DOHH2 (cell line): Measurements from ENCODE around the gene PLXNB1.

Source experiments
- H3F3A ChIP-seq: fragments of 200-600 bp; sonication (generic), shearing (Covaris generic); 2 replicates; pipeline ENCODE4 v1.6.0; 2016; ENCODE audit warnings: antibody characterized with exemption, mild to moderate bottlenecking; ENCODE audit not compliant: control insufficient read depth, insufficient read depth
- H3K27ac ChIP-seq: fragments of 200-600 bp; sonication (generic); 2 replicates; pipeline ENCODE4 v1.5.1; 2014; ENCODE audit warnings: low read depth, mild to moderate bottlenecking, low read length, moderate library complexity
- H3K27me3 ChIP-seq: fragments of 200-600 bp; sonication (generic); 2 replicates; pipeline ENCODE4 v1.6.1; 2014; ENCODE audit warnings: mild to moderate bottlenecking, low read length, mixed read lengths; ENCODE audit not compliant: control insufficient read depth
- H3K36me3 ChIP-seq: fragments of 200-600 bp; sonication (generic); 2 replicates; pipeline ENCODE4 v1.6.1; 2014; ENCODE audit warnings: mild to moderate bottlenecking, low read length, moderate library complexity, mixed read lengths; ENCODE audit not compliant: control insufficient read depth
- H3K4me1 ChIP-seq: fragments of 200-600 bp; sonication (generic); 2 replicates; pipeline ENCODE4 v1.6.1; 2014; ENCODE audit warnings: mild to moderate bottlenecking, low read length, mixed read lengths; ENCODE audit not compliant: control insufficient read depth
- H3K4me2 ChIP-seq: fragments of 200-600 bp; sonication (generic); 2 replicates; pipeline ENCODE4 v1.6.0; 2014; ENCODE audit warnings: mild to moderate bottlenecking, low read length, moderate library complexity
- H3K4me3 ChIP-seq: fragments of 200-600 bp; sonication (generic); 2 replicates; pipeline ENCODE4 v1.5.1; 2014; ENCODE audit warnings: mild to moderate bottlenecking, low read length, mixed read lengths
- H3K79me2 ChIP-seq: fragments of 200-600 bp; sonication (generic); 2 replicates; pipeline ENCODE4 v1.6.1; 2014; ENCODE audit warnings: mild to moderate bottlenecking, low read length, mixed read lengths; ENCODE audit not compliant: control insufficient read depth
- H3K9me2 ChIP-seq: fragments of 200-600 bp; sonication (generic); replicated peaks from 2 replicates; pipeline ENCODE4 v1.6.1; 2014; ENCODE audit warnings: mild to moderate bottlenecking, low read length, mixed read lengths; ENCODE audit not compliant: control insufficient read depth
- H3K9me3 ChIP-seq: fragments of 200-600 bp; sonication (generic); 2 replicates; pipeline ENCODE4 v1.6.1; 2014; ENCODE audit warnings: antibody characterized with exemption, low read length, mixed read lengths; ENCODE audit not compliant: control insufficient read depth, insufficient read depth
- H4K20me1 ChIP-seq: fragments of 200-600 bp; sonication (generic); 2 replicates; pipeline ENCODE4 v1.6.0; 2014; ENCODE audit warnings: low read depth, mild to moderate bottlenecking, antibody characterized with exemption, low read length, moderate library complexity; ENCODE audit not compliant: control insufficient read depth, insufficient read depth
- EZH2phosphoT487 ChIP-seq: fragments of 200-600 bp; sonication (generic); IDR thresholded peaks from 2 replicates; pipeline ENCODE4 v1.6.1; 2017; ENCODE audit warnings: borderline replicate concordance, mild to moderate bottlenecking, antibody characterized with exemption, low read length, moderate library complexity, mixed read lengths
- TF ChIP-seq, protein P1 (sequence below): fragments of 200-600 bp; sonication (generic); IDR thresholded peaks from one replicate; pipeline ENCODE4 v1.5.1; 2014; ENCODE audit warnings: antibody characterized with exemption, mild to moderate bottlenecking, low read depth, low read length; ENCODE audit not compliant: poor library complexity, severe bottlenecking

The PLXNB1 gene

DNA sequence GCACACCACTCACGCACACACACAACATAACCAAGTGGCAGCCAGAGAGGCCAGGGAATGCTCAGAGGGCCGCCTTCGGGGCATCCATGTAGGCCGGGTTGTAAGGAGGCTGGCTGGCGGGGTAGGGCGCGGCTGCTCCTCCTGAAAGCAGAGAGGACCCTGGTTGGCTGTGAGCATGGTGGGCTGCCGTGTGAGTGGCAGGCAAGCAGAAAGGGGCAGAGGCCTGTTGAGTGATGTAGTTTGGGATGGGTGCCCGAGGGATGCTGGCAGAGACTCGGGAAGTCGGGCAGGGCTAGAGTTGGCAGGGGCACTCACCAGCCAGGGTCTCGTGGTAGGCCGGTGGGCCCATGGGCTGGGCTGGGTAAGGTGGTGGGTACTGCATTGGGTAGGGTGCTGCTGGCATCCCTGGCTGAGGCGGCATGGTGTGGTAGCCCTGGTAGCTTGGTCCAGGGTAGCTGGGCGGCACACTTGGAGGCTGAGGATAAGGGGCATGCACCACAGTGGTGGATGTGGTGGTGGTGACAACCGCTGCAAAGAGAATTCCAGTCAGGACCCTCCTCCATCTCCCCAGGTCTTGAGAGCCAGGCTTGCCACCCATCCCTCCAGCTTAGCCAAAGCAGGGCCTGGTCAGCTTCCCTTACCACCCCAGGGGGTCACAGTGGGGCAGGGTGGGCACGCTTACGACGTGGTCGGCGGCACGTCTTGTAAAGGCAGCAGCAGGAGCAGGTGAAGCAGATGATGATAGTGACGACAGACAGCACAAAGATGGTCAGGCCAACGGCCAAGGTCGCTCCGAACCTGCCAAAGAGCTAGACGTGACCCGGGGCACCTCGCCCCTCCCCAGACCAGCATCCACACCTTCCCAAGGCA lies 39.4 kb upstream of the PLXNB1 start:
- H3F3A ChIP-seq, result peaks cover under 1% of the 10 kb centered on the region; the same call in 1 of the 2 replicates
- TF ChIP-seq EZH2phosphoT487, result no peak
- TF ChIP-seq, protein P1, sequence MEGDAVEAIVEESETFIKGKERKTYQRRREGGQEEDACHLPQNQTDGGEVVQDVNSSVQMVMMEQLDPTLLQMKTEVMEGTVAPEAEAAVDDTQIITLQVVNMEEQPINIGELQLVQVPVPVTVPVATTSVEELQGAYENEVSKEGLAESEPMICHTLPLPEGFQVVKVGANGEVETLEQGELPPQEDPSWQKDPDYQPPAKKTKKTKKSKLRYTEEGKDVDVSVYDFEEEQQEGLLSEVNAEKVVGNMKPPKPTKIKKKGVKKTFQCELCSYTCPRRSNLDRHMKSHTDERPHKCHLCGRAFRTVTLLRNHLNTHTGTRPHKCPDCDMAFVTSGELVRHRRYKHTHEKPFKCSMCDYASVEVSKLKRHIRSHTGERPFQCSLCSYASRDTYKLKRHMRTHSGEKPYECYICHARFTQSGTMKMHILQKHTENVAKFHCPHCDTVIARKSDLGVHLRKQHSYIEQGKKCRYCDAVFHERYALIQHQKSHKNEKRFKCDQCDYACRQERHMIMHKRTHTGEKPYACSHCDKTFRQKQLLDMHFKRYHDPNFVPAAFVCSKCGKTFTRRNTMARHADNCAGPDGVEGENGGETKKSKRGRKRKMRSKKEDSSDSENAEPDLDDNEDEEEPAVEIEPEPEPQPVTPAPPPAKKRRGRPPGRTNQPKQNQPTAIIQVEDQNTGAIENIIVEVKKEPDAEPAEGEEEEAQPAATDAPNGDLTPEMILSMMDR, result no peak
- H3K4me1 ChIP-seq, result peaks cover 75% of the 10 kb centered on the region
- H4K20me1 ChIP-seq, result no peaks in the 10 kb centered on the region
- peaks cover 67% of the 10 kb centered on the region for H3K36me3 ChIP-seq
- H3K4me2 ChIP-seq, result peak overlapping the region; percentile 97
- H3K9me3 ChIP-seq, result no peaks in the 10 kb centered on the region
- peak overlapping the region; percentile 96; the same call in 1 of the 2 replicates for H3K4me3 ChIP-seq
- peak overlapping the region; percentile 45 for H3K27ac ChIP-seq
- H3K79me2 ChIP-seq, result peaks cover 71% of the 10 kb centered on the region
- no peaks in the 10 kb centered on the region for H3K9me2 ChIP-seq
- no peaks in the 10 kb centered on the region for H3K27me3 ChIP-seq

DNA sequence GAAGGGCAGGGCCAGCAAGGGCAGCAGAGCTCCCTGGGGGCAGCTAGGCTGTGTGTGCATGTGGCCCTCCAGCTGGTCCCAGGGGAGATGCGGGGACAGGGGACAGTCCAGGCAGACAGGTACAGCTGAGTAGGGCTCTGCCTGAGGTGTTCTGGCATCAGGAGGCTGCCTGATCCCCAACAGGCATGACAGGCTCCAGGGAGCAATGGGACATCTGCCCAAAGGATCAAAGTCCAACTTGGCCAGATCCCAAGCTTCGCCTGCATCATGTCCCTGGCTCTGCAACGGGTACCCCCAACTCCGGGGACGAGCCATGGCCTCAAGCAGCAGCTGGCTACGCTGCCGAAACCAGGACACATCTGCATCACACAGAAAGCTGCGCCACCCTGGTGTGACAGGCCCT lies 38.4 kb upstream of the PLXNB1 start:
- H3K27me3 ChIP-seq, result no peaks in the 10 kb centered on the region
- peaks cover 71% of the 10 kb centered on the region for H3K79me2 ChIP-seq
- peaks cover 3% of the 10 kb centered on the region; the same call in 1 of the 2 replicates for H3F3A ChIP-seq
- TF ChIP-seq EZH2phosphoT487, result no peak
- TF ChIP-seq, protein P1, result no peak
- no peaks in the 10 kb centered on the region for H3K9me2 ChIP-seq
- peak overlapping the region; percentile 96 for H3K4me3 ChIP-seq
- H3K9me3 ChIP-seq, result no peaks in the 10 kb centered on the region
- no peaks in the 10 kb centered on the region for H4K20me1 ChIP-seq
- peak overlapping the region; percentile 97 for H3K4me2 ChIP-seq
- peaks cover 70% of the 10 kb centered on the region for H3K4me1 ChIP-seq
- H3K36me3 ChIP-seq, result peaks cover 67% of the 10 kb centered on the region
- H3K27ac ChIP-seq, result 0 out of 2 replicates have a peak overlapping the region, but pooled peaks have one; percentile 76

DNA sequence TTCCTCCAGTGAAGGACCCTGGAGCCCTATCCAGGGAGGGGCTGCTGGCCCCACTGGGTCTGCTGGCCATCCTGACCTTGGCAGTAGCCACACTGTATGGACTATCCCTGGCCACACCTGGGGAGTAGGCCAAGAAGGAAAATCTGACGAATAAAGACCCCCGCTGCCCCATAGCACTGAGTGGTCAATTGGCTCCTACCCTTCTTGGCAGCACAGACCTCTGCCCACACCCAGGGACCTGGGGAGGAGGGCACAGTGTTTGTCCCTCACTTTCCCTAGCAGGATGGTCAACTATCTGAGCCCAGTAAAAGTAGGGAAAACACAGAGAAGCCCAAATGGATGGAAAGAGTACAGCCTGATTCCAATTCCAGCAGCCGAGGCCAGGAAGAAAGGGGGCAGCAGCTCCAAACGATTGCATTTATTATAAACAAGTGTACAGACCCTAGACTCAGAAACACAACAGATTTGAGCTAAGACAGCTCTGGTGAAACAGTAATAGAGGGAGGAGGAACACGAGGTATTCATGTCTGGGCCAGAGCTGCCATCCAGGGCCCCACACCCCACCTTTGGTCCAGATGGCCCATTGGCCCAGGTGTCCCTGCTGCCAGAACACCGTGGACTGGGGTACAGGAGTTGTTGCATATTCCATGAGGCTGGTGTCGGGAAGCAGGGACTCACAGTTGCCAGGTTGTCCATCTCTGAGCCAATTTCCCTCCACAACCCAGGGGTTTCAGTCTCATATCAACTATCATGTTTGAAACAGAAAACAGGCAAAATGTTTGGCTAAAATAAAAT lies 37.8 kb upstream of the PLXNB1 start:
- Histone ChIP-seq H3K4me2 (peak overlapping the region; percentile 97), H3K79me2 (peaks cover 69% of the 10 kb centered on the region), H3K27ac (peak overlapping the region; percentile 76; the same call in 1 of the 2 replicates)

More for the DNA sequence above, 37.8 kb upstream of the PLXNB1 start:
- H3K27me3 ChIP-seq, result no peaks in the 10 kb centered on the region
- H3K4me1 ChIP-seq, result peaks cover 67% of the 10 kb centered on the region
- no peaks in the 10 kb centered on the region for H4K20me1 ChIP-seq
- H3K4me3 ChIP-seq, result peak overlapping the region; percentile 96
- H3K9me3 ChIP-seq, result no peaks in the 10 kb centered on the region
- H3K9me2 ChIP-seq, result no peaks in the 10 kb centered on the region
- H3F3A ChIP-seq, result peaks cover 3% of the 10 kb centered on the region; the same call in 1 of the 2 replicates
- TF ChIP-seq, protein P1, result no peak
- no peak for TF ChIP-seq EZH2phosphoT487
- H3K36me3 ChIP-seq, result peaks cover 69% of the 10 kb centered on the region
